H1 (cell line): ENCODE results near the gene ZNF407.

Source experiments
- ATF2 ChIP-seq: IDR thresholded peaks from 2 replicates; pipeline ENCODE4 v1.6.1; 2012; ENCODE audit warnings: low read length, inconsistent platforms
- CEBPB ChIP-seq: IDR thresholded peaks from 2 replicates; pipeline ENCODE4 v1.6.1; 2012; ENCODE audit warnings: low read depth, low read length
- CTCF ChIP-seq, 3 experiments: IDR thresholded peaks; 1 replicate in 2 of 3; 2 replicates in 1 of 3; pipeline versions ENCODE4 v1.5.1 to v1.6.1; 2011; ENCODE audit warnings: low read length in 3 of 3, mild to moderate bottlenecking in 3 of 3, inconsistent platforms in 2 of 3, low read depth in 1 of 3, moderate library complexity in 1 of 3; ENCODE audit not compliant: insufficient read depth in 1 of 3; ENCODE audit errors: control extremely low read depth in 1 of 3
- EZH2 ChIP-seq: fragments of 200-600 bp; sonication (generic); IDR thresholded peaks from 2 replicates; pipeline ENCODE4 v1.7.1; 2012; ENCODE audit warnings: low read depth, mild to moderate bottlenecking, moderate library complexity, low read length, inconsistent platforms; ENCODE audit not compliant: severe bottlenecking
- FOSL1 ChIP-seq: IDR thresholded peaks from 2 replicates; pipeline ENCODE4 v1.6.1; 2011; ENCODE audit warnings: mild to moderate bottlenecking, low read depth, low read length, moderate library complexity; ENCODE audit not compliant: insufficient read depth
- GABPA ChIP-seq: IDR thresholded peaks from 2 replicates; pipeline ENCODE4 v1.6.1; 2011; ENCODE audit warnings: mild to moderate bottlenecking, low read length, moderate library complexity, borderline replicate concordance; ENCODE audit not compliant: insufficient read depth
- JUND ChIP-seq: IDR thresholded peaks from 2 replicates; pipeline ENCODE4 v1.6.1; 2011; ENCODE audit warnings: mild to moderate bottlenecking, improper control_type of control experiment, low read length
- NRF1 ChIP-seq: IDR thresholded peaks from 2 replicates; pipeline ENCODE4 v1.6.1; 2011; ENCODE audit warnings: mild to moderate bottlenecking, low read depth, low read length, improper control_type of control experiment
- PHF8 ChIP-seq: fragments of 200-600 bp; sonication (generic); conservative IDR thresholded peaks from 2 replicates; pipeline ENCODE4 v1.7.1; 2012; ENCODE audit warnings: low read depth, mild to moderate bottlenecking, inconsistent platforms, low read length, moderate library complexity
- POLR2A ChIP-seq, 2 experiments: IDR thresholded peaks; 1 replicate in 1 of 2; 2 replicates in 1 of 2; pipeline ENCODE4 v1.6.1; 2011; ENCODE audit warnings: low read depth in 2 of 2, low read length in 2 of 2, mild to moderate bottlenecking in 2 of 2; ENCODE audit errors: control extremely low read depth in 1 of 2
- POLR2AphosphoS5 ChIP-seq: IDR thresholded peaks from 2 replicates; pipeline ENCODE4 v1.6.1; 2011; ENCODE audit warnings: low read depth, low read length
- RAD21 ChIP-seq, 2 experiments: IDR thresholded peaks in 1 of 2; conservative IDR thresholded peaks in 1 of 2; 2 replicates each; pipeline ENCODE4 v1.6.1; 2011; ENCODE audit warnings: low read depth in 2 of 2, low read length in 2 of 2, improper control_type of control experiment in 1 of 2, inconsistent platforms in 1 of 2, mild to moderate bottlenecking in 1 of 2, moderate library complexity in 1 of 2
- TEAD4 ChIP-seq: IDR thresholded peaks from 2 replicates; pipeline ENCODE4 v1.6.1; 2012; ENCODE audit warnings: low read depth, low read length, inconsistent platforms, mixed read lengths
- YY1 ChIP-seq: IDR thresholded peaks from 2 replicates; pipeline ENCODE4 v1.6.1; 2011; ENCODE audit warnings: low read depth, mild to moderate bottlenecking, low read length

GRCh38 chr18:75016025-75016717 lies 418.5 kb downstream of the ZNF407 start:
- no peak for TF ChIP-seq CTCF (IDR thresholded peaks at IDR 0.05; ENCODE audit: control extremely low read depth in 1 of 3, insufficient read depth in 1 of 3, low read depth in 1 of 3, low read length in 3 of 3)
- TF ChIP-seq YY1: no peak
- TF ChIP-seq RAD21 (IDR thresholded peaks at IDR 0.05 in 1 of 2, conservative IDR thresholded peaks at IDR 0.05 in 1 of 2; ENCODE audit: low read depth in 2 of 2, low read length in 2 of 2): no peak
- TF ChIP-seq EZH2: no peak
- TF ChIP-seq POLR2AphosphoS5: no peak
- no peak for TF ChIP-seq TEAD4
- TF ChIP-seq FOSL1: no peak
- no peak for TF ChIP-seq POLR2A (IDR thresholded peaks at IDR 0.05; ENCODE audit: control extremely low read depth in 1 of 2, low read depth in 2 of 2, low read length in 2 of 2)
- TF ChIP-seq GABPA: no peak
- TF ChIP-seq ATF2: no peak
- no peak for TF ChIP-seq CEBPB
- TF ChIP-seq PHF8: no peak
- no peak for TF ChIP-seq JUND
- TF ChIP-seq NRF1: no peak
